22Rv1 (cell line): Measurements from ENCODE around the gene NFATC2.

ENCODE experiments used
- ZFX ChIP-seq: fragments of 450-650 bp; IDR thresholded peaks from 2 replicates; pipeline ENCODE4 v1.6.1; 2017; ENCODE audit warnings: antibody characterized with exemption, borderline replicate concordance
- TF ChIP-seq, protein P1 (sequence below): fragments of 450-650 bp; IDR thresholded peaks from 2 replicates; pipeline ENCODE4 v1.5.1; 2017; ENCODE audit warnings: mild to moderate bottlenecking

DNA sequence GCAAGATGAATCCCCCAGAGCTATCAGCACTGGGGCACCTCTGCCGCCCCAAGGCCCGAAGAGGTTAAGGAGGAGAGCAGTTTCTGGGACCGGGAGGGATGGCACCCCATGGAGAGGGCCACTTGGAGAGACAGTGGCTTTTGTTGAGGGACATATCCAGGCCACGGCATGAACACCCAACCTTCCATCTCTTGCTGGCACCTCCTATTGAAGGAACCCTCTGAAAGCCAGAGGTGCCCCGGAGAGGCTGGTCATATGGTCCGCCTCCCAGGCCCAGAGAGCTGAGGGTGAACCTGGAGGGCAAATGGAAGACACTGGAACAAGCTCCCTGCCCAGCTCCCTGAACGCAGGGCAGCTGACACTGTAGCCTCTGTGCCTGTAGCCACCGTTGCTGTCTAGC is 167.0 kb downstream of the NFATC2 start:
- TF ChIP-seq, protein P1, sequence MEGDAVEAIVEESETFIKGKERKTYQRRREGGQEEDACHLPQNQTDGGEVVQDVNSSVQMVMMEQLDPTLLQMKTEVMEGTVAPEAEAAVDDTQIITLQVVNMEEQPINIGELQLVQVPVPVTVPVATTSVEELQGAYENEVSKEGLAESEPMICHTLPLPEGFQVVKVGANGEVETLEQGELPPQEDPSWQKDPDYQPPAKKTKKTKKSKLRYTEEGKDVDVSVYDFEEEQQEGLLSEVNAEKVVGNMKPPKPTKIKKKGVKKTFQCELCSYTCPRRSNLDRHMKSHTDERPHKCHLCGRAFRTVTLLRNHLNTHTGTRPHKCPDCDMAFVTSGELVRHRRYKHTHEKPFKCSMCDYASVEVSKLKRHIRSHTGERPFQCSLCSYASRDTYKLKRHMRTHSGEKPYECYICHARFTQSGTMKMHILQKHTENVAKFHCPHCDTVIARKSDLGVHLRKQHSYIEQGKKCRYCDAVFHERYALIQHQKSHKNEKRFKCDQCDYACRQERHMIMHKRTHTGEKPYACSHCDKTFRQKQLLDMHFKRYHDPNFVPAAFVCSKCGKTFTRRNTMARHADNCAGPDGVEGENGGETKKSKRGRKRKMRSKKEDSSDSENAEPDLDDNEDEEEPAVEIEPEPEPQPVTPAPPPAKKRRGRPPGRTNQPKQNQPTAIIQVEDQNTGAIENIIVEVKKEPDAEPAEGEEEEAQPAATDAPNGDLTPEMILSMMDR = no peak
- TF ChIP-seq ZFX = no peak
